ENCODE results near the gene MRPL42. TPM values are rescaled to one million over a fixed set of nuclear protein-coding genes. Genes with fewer than 3 reads are reported as not detected.
"Not testable (repeated sequence)": the region's sequence is repeated elsewhere in the genome, so short reads cannot be mapped to it uniquely, and the experiment has no call there.

Gene MRPL42
- polyA plus RNA-seq, 1 of the 3 experiments (the other 2 are of a cell fraction) = 39.5 TPM

- DNase-seq = no peak
- Histone ChIP-seq H3K27ac (ENCODE audit: low read depth in 2 of 2, low read length in 1 of 2) (no peak overlapping the region), H3K4me1 (ENCODE audit: control insufficient read depth in 1 of 2, insufficient read depth in 2 of 2, low read depth in 1 of 2, low read length in 1 of 2) (no peaks in the 10 kb centered on the region), H3K27me3 (ENCODE audit: insufficient read depth) (no peaks in the 10 kb centered on the region), H3K4me2 (no peak overlapping the region), H3K9ac (no peak overlapping the region), H3K79me2 (ENCODE audit: insufficient read depth) (no peaks in the 10 kb centered on the region), H4K20me1 (ENCODE audit: insufficient read depth) (no peaks in the 10 kb centered on the region), H3K9me2 (no peaks in the 10 kb centered on the region), H3K9me3 (peaks cover 3% of the 10 kb centered on the region), H3F3A (replicated peaks; ENCODE audit: insufficient read depth) (no peaks in the 10 kb centered on the region), H3K4me3 (ENCODE audit: low read depth in 2 of 2, low read length in 1 of 2) (no peak overlapping the region), H2AFZ (ENCODE audit: low read depth) (no peak overlapping the region), H3K36me3 (replicated peaks in 1 of 2; ENCODE audit: control insufficient read depth in 1 of 2, insufficient read depth in 2 of 2, low read length in 1 of 2) (peaks cover 0 to 21% of the 10 kb centered on the region in 2 experiments)
- ChIA-PET POLR2A (no interaction called here), CTCF (interaction anchor here (1.0 to 1.9 kb wide), 2 partner anchors 17 to 49 kb away, joined by 3 to 5 read pairs; no protein-coding TSS in a partner anchor)
- 72% methylated on average over 4 of the region's 4 CpGs for WGBS (ENCODE audit: low lambda C conversion rate)
- TF ChIP-seq ZBTB33 (IDR thresholded peaks at IDR 0.05; ENCODE audit: borderline replicate concordance, low read depth) = no peak
- no peak for TF ChIP-seq USF1 (IDR thresholded peaks at IDR 0.05; ENCODE audit: borderline replicate concordance, low read depth)
- no peak for TF ChIP-seq SIN3A (IDR thresholded peaks at IDR 0.05; ENCODE audit: borderline replicate concordance, low read depth, low read length)
- no peak for TF ChIP-seq NRF1 (IDR thresholded peaks at IDR 0.05; ENCODE audit: low read depth, low read length)
- no peak for TF ChIP-seq MEF2A (IDR thresholded peaks at IDR 0.05; ENCODE audit: borderline replicate concordance, low read depth)
- TF ChIP-seq PBX3 (IDR thresholded peaks at IDR 0.05) = no peak
- TF ChIP-seq POLR2AphosphoS5 (IDR thresholded peaks at IDR 0.05; ENCODE audit: low read depth, low read length) = no peak
- no peak for TF ChIP-seq SMC3 (IDR thresholded peaks at IDR 0.05; ENCODE audit: low read depth, low read length)
- TF ChIP-seq ELF1 (IDR thresholded peaks at IDR 0.05) = no peak
- no peak for TF ChIP-seq RCOR1 (IDR thresholded peaks at IDR 0.05; ENCODE audit: low read length)
- TF ChIP-seq IRF3 (IDR thresholded peaks at IDR 0.05; ENCODE audit: low read depth, low read length) = no peak
Observed at GRCh38 chr12:93552427-93552826, 85.1 kb downstream of the MRPL42 start.

GRCh38 chr12:93557879-93558278, 90.6 kb downstream of the MRPL42 start:
- H2AFZ ChIP-seq (ENCODE audit: low read depth); CTCF ChIA-PET; H3K4me2 ChIP-seq; H3K9me2 ChIP-seq; H3K4me3 ChIP-seq (ENCODE audit: low read depth in 2 of 2, low read length in 1 of 2); DNase-seq; POLR2A ChIA-PET; H3F3A ChIP-seq (replicated peaks; ENCODE audit: insufficient read depth); H3K9ac ChIP-seq; H3K27ac ChIP-seq (ENCODE audit: low read depth in 2 of 2, low read length in 1 of 2); H4K20me1 ChIP-seq (ENCODE audit: insufficient read depth); H3K4me1 ChIP-seq (ENCODE audit: control insufficient read depth in 1 of 2, insufficient read depth in 2 of 2, low read depth in 1 of 2, low read length in 1 of 2); H3K27me3 ChIP-seq (ENCODE audit: insufficient read depth): not testable (repeated sequence)
- H3K79me2 ChIP-seq (ENCODE audit: insufficient read depth) = peaks cover 19% of the 10 kb centered on the region; the same call in 1 of the 2 replicates
- H3K36me3 ChIP-seq (replicated peaks in 1 of 2; ENCODE audit: control insufficient read depth in 1 of 2, insufficient read depth in 2 of 2, low read length in 1 of 2) = peaks cover 0 to 49% of the 10 kb centered on the region in 2 experiments
- peaks cover 19% of the 10 kb centered on the region for H3K9me3 ChIP-seq

- H3K27ac ChIP-seq (ENCODE audit: low read depth in 2 of 2, low read length in 1 of 2); CTCF ChIA-PET; H3K9ac ChIP-seq; H3K4me3 ChIP-seq (ENCODE audit: low read depth in 2 of 2, low read length in 1 of 2); H3K27me3 ChIP-seq (ENCODE audit: insufficient read depth); H3K4me2 ChIP-seq; H4K20me1 ChIP-seq (ENCODE audit: insufficient read depth); H2AFZ ChIP-seq (ENCODE audit: low read depth); H3K9me2 ChIP-seq; H3K4me1 ChIP-seq (ENCODE audit: control insufficient read depth in 1 of 2, insufficient read depth in 2 of 2, low read depth in 1 of 2, low read length in 1 of 2); POLR2A ChIA-PET; DNase-seq: not testable (repeated sequence)
- WGBS (ENCODE audit: low lambda C conversion rate) = 42% methylated on average over 1 of the region's 1 CpG
- peaks cover 19% of the 10 kb centered on the region; the same call in 1 of the 2 replicates for H3K79me2 ChIP-seq (ENCODE audit: insufficient read depth)
- H3F3A ChIP-seq (replicated peaks; ENCODE audit: insufficient read depth) = peaks cover 12% of the 10 kb centered on the region
- H3K36me3 ChIP-seq (replicated peaks in 1 of 2; ENCODE audit: control insufficient read depth in 1 of 2, insufficient read depth in 2 of 2, low read length in 1 of 2) = peaks cover 0 to 54% of the 10 kb centered on the region in 2 experiments
- peaks cover 19% of the 10 kb centered on the region for H3K9me3 ChIP-seq
Observed at GRCh38 chr12:93558685-93559084, 91.4 kb downstream of the MRPL42 start.

Data from SK-N-SH (cell line).